DMS153 treated with DMSO at 0.1 percent for 48 hours (cell line): ENCODE results near the gene RAB28.
A peak's percentile ranks its signal among the peaks of the same experiment; 100 is the strongest.

Source experiments
- DNase-seq: peaks from one replicate; lab custom pipeline; 2025; ENCODE audit not compliant: unreplicated experiment; lab: John Stamatoyannopoulos, UW

RAB28 gene

GRCh38 chr4:13484122-13484748 is at the start of gene RAB28:
Gene RAB28 (minus strand): TSS chr4:13484340.
- DNase-seq: peak; percentile 75

GRCh38 chr4:13531625-13531998 is 47.5 kb upstream of the RAB28 start:
- DNase-seq: no peak

- no peak for DNase-seq
Measured at GRCh38 chr4:13530823-13531624, 46.9 kb upstream of the RAB28 start.

- DNase-seq: no peak
Measured at GRCh38 chr4:13529128-13529919, 45.2 kb upstream of the RAB28 start.

GRCh38 chr4:13528821-13529127 is 44.6 kb upstream of the RAB28 start:
- no peak for DNase-seq

GRCh38 chr4:13527981-13528820 is 44.1 kb upstream of the RAB28 start:
- no peak for DNase-seq

GRCh38 chr4:13527192-13527980 is 43.2 kb upstream of the RAB28 start:
- no peak for DNase-seq

GRCh38 chr4:13526658-13527057 is 42.5 kb upstream of the RAB28 start:
- no peak for DNase-seq

- no peak for DNase-seq
Measured at GRCh38 chr4:13525606-13526281, 41.6 kb upstream of the RAB28 start.

- DNase-seq: no peak
Measured at GRCh38 chr4:13524504-13525243, 40.5 kb upstream of the RAB28 start.

GRCh38 chr4:13523591-13524503 is 39.7 kb upstream of the RAB28 start:
- no peak for DNase-seq

- no peak for DNase-seq
Measured at GRCh38 chr4:13523105-13523477, 39.0 kb upstream of the RAB28 start.

GRCh38 chr4:13522282-13523104 is 38.4 kb upstream of the RAB28 start:
- no peak for DNase-seq

GRCh38 chr4:13521047-13521446 is 36.9 kb upstream of the RAB28 start:
- no peak for DNase-seq

GRCh38 chr4:13516315-13516860 is 32.2 kb upstream of the RAB28 start:
- DNase-seq: no peak

- no peak for DNase-seq
Measured at GRCh38 chr4:13515268-13515667, 31.1 kb upstream of the RAB28 start.

- DNase-seq: no peak
Measured at GRCh38 chr4:13514722-13515121, 30.6 kb upstream of the RAB28 start.
